ENCODE results near the gene LAG3.

DNA sequence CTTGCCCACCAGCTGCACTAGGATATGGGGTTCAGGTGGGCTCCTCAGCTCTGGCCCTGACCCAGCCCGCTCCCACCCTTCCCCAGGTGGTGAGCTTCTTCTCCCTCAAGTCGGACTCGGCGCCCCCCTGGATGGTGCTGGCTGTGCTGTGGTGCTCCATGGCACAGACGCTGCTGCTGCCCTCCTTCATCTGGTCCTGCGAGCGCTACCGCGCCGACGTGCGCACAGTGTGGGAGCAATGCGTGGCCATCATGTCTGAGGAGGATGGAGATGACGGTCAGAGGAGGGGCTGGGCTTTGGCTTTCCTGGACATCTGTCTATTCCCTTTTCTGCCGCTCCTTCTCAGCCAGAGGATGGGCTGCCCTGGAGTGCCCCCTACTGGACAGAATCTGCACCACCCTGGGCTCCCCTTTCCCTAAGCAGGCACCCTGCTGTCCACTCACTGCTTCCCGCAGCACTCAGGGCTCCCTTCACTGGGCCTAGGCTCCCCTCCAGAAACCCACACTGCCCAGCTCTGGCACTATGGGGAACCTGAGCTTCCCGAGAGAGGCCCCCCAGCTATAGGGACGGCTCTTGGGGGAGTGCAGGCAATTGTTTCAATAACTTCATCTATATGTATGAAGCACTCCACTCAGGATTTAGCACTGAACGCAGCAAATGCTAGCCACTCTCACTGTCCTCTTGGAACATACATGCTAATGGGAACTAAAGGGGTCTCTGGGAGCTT lies 53.2 kb downstream of the LAG3 start:
- TF ChIP-seq, protein P1, sequence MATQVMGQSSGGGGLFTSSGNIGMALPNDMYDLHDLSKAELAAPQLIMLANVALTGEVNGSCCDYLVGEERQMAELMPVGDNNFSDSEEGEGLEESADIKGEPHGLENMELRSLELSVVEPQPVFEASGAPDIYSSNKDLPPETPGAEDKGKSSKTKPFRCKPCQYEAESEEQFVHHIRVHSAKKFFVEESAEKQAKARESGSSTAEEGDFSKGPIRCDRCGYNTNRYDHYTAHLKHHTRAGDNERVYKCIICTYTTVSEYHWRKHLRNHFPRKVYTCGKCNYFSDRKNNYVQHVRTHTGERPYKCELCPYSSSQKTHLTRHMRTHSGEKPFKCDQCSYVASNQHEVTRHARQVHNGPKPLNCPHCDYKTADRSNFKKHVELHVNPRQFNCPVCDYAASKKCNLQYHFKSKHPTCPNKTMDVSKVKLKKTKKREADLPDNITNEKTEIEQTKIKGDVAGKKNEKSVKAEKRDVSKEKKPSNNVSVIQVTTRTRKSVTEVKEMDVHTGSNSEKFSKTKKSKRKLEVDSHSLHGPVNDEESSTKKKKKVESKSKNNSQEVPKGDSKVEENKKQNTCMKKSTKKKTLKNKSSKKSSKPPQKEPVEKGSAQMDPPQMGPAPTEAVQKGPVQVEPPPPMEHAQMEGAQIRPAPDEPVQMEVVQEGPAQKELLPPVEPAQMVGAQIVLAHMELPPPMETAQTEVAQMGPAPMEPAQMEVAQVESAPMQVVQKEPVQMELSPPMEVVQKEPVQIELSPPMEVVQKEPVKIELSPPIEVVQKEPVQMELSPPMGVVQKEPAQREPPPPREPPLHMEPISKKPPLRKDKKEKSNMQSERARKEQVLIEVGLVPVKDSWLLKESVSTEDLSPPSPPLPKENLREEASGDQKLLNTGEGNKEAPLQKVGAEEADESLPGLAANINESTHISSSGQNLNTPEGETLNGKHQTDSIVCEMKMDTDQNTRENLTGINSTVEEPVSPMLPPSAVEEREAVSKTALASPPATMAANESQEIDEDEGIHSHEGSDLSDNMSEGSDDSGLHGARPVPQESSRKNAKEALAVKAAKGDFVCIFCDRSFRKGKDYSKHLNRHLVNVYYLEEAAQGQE (IDR thresholded peaks at IDR 0.05; ENCODE audit: insufficient read depth in 1 of 2, low read depth in 2 of 2, low read length in 2 of 2) = no peak
- TF ChIP-seq POLR2AphosphoS5 (IDR thresholded peaks at IDR 0.05; ENCODE audit: low read depth, low read length) = no peak; the same call in 1 of the 2 replicates
- no peak for TF ChIP-seq TAF1 (IDR thresholded peaks at IDR 0.05; ENCODE audit: borderline replicate concordance, insufficient read depth, low read length)
